GM21825 (cell line): ENCODE results near the gene AHSA1.

Experiments used
- ATAC-seq: cut with Tn5 transposase; IDR thresholded peaks from one replicate; pipeline ENCODE4 v1.9.1; 2021; ENCODE audit warnings: mild to moderate bottlenecking, moderate library complexity; ENCODE audit not compliant: unreplicated experiment

AHSA1 gene

DNA sequence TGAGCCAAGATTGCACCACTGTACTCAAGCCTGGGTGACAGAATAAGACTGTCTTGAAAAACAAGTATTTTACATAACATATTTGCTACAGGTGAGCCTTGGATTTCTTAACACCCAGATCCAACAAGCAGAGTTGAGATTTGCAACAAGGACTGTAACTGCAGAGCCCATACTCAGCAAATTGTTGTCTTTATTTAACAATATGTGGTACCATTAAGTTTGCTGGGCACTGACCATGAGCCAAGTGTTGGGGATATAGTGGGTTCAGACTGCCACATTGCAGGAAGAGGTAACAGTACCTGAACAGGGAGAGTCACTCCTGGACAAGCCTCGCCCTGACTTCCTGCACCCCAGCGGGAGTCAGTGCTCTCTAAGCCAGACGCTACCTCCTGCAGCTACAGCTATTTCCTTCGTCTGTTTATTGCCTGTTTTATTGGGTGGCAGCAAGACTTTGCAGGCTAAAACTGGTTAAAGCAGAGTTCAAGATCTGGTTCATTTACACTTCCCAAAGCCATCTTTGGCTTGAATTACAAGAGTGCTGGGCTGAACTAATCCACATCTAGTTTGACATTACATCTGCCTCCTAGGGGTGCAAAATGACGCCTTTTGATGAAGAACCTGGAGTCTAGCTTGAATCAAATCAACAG, 12.5 kb downstream of the AHSA1 start:
- no peak for ATAC-seq

DNA sequence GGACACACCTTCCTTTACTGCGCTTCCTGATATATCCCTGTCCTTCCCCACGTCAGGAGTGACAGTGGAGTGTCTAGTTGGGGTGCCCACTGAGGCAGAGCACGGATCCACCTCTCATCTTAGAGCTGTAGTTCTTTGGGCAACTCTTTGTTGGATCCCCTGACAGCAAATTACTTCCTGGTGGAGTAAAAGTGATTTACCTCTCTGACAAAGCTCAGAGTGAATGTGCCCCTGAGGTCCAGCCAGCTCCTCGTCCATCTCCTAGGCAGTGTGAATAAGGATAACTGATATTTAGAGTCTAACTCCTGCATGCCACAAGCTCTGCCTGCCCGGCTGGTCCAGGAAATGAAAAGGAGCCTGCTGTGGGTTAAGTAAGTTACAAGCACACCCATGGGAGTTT, 16.0 kb downstream of the AHSA1 start:
- ATAC-seq = no peak

DNA sequence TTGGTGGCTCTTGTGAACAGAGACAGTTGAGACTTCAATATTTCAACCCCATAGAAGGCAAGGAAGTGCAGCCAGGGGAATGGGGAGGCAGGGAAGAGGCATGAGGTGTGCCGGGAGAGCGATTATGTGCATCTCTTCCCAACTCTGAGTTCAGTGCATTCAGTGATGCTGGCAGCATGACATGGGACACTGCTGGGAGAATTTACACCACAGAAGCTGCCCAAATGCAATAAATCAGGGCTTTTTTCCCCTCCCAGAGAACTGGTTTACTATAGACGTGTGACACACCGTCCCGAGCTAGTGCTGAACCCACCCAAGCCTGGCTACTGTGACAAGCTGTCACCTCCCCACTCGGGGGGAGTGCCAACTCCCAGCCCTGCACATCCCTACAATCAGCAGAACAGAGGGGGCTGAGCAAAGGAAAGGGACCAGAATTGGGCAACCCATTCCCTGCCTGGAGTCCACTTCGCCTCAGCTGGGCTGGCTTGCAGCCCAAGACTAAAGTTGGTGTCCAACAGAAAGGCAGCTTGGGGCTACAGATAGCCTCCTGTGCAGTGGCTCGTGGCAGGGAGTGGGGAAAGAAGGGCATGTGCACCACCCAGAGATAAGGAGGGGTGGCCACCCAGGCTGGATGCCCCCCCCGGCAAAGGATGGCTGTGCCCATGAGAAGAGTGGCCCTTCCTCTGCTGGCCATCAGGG, 16.7 kb downstream of the AHSA1 start:
- ATAC-seq = no peak

DNA sequence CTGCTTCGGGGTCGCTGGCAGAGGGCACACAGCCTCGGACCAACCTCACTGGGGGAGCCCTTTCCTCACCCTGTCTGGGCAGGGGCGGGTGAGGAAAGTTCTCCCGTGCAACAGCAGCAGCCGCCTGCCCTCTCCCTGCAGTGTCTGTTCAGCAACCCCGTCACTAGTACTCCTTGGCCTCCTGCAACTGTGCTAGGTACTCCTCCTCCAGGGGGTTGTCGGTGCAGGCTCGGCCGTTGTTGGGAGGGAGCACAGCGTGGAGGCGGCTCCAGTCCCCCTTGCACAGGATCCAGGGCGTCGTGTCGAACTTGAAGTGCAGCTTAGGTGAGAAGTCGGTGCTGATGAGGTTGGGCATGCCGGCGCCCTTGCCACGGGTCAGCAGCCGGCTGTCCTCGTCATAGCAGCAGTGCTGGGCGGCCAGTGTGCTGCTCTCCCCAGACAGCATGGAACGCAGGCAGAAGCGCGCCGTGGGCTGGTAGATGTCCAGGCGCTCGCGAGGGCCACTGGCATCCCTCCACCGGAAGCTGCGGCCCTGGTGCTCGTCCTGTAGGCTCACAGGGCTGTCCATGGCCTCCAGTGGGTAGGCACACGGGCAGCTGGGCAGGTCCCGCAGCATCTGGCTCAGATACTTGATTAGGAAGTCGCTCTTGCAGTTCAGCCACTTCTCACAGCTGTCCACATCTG, 17.7 kb downstream of the AHSA1 start:
- no peak for ATAC-seq

DNA sequence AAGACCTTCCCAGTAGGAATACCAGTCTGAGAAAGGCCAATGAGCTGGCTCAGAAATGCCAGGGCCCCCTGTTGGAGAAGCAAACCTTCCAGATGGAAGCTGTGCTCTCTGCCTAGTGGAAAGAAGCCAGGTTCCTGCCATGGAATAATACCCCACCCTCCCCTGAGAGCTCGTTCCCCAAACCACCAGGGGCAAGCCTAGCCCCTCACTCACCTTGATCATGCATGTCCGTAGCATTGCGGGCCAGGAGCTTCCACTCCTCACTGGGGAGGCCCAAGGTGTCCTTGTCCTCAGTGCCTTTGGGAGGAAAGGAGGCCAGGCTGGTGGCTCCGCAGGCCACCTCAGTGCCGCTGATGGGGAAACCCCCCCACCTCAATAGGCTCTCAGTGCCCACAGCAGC, 20.1 kb downstream of the AHSA1 start:
- ATAC-seq = no peak

DNA sequence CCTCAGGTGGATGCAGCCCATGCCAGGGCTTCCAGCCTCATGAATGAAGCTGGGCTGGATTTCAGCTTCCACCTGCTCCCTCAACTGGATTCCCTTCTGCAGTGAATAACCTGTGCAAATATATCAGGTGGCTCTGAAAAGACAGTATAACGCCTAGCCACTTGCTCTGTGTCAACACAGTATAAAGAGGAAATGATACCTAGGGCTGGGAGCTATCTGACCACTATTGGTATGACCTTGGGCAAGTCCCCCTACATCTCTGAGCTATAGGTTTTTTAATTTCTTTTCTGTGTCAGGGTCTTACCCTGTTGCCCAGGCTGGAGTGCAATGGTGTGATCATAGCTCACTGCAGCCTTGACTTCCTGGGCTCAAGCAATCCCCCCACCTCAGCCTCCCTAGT, 20.9 kb downstream of the AHSA1 start:
- peak; percentile 85 for ATAC-seq

DNA sequence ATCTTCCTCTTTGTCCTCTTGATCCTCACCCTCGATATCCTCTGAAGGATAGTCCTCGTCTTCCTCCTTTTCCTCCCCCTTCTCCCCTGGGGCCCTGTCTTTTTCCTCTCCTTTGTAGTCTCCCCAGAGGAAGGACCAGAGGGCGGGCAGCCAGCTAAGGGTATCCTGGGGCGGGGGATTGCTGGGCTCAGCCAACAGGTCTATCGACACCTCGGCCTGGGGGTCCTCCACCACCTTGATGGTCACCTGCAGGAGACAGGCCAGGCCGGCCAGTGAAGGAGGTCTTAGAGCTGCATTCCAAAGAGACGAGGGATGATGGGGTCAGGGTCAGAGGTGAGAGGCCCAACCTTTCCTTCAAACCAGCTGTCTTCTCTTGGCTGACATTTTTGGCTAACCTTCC, 24.5 kb downstream of the AHSA1 start:
- ATAC-seq = no peak

DNA sequence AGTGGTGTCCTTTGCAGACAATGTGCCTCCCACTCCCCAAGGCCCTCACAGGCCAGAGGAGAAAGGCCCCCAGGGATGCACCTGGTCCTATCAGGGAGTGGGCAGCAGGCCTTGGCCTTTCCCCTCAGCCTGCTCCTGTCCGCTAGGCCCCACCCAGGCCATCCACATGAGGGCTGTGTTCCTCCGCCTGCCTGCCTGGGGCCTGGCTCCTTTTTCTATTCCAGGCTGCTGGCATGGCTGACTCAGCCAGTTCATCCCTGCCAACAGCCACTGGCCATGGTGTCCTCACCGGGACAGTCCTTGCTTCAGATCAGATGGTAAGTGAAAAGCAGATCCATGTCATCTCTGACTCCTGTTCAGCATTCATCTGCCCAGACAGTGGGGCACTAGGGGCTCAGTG, 27.4 kb downstream of the AHSA1 start:
- ATAC-seq = no peak

DNA sequence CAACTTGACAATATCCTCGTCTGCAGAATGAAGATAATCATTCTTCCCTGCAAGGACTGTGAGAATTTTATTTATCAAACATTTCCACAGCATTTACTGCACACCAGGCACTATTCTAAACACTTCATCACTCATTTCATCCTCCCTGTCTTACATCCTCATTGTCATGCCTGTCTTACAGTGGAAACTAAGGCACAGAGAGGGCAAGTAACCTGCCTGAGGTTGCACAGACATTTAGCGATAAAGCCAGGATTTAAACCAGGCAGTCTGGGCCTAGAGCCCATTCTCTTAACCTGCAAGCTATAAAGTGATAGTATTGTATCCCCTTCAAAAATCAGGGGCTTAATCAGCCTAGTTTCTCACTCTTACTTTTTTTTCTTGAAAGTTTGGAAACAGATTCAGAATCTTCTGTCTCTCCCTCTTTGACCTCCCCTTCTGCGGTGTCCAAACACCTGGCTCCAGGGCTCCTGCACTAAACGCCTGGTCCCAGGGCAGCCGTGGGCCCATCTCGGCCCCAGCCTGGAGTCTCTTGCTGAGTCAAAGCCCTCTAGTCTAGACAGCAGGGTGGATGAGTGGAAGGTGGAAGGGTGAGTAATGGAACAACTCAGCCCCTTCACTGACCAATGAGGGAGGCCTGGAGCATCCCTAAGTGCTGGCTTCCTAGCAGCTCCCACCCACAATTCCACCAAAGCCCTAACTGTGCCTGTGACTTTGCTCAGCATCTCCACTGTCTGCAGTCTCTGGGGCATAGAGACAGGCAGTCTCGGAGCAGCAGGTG, 28.2 kb downstream of the AHSA1 start:
- no peak for ATAC-seq

DNA sequence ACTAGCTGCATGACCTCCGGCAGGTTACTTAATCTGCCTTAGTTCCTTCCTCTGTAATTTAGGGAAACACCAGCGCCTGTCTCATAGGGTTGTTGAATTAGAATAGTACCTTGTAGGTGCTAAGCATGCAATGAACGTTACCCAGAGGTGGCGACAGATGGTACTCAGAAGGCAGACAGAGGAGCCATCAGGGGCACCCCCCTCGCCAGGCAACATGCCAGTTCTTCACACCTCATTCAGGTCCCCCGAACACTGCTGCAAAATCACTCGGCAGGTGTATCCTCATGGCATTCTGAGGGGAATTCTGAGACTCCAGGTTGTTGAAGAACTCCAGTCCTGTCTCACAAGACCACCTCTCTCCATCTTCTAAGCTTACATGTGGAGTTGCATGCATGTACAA, 30.7 kb downstream of the AHSA1 start:
- no peak for ATAC-seq

DNA sequence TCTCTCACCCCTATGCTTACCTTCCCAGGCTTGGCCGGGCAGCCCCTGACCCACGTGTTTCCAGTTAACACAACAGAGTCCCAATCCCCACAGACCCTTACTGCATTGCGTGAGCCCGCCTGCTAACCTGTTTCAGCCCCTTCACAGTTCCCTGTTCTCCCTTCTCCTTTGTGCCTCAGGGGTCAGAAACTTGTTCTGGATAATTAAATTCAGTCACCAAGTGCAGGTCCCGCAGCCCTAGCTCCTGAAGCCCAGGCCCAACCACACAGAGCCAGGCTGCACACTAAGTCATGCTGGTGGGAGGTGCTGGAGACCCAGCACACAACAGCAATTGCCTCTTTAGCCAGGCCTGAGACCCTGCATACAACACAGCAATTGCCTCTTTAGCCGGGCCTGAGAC, 31.1 kb downstream of the AHSA1 start:
- ATAC-seq = no peak

DNA sequence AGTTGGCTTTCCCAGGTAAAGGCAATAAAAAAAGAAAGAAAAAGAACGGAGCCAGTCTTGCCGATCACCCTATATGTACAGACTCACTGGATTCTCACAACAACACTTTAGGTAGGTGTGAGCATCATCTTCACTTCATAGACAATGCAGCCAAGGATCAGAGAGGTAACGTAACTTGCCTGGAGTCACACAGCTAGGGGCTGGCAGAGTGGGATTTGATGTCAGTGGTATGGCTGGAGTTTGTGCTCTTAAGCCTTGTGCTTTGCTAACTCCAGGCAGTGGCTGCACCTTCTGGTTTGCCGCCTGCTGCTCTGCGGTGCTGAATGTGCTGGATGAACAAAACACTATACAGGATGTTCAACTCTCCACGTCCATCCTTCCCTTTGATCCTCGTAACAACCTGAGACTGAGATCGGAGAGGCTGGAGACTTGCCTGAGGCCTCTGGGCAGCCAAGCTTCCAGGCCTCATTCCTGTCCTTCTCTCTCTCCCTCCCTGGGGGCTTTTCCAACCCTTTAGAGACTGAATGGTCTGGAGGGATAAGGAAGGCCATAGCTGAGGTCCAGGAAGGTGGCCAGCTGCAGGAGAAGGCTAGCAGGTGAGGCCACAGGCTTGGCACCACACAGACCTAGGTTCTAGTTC, 32.6 kb downstream of the AHSA1 start:
- ATAC-seq = no peak

DNA sequence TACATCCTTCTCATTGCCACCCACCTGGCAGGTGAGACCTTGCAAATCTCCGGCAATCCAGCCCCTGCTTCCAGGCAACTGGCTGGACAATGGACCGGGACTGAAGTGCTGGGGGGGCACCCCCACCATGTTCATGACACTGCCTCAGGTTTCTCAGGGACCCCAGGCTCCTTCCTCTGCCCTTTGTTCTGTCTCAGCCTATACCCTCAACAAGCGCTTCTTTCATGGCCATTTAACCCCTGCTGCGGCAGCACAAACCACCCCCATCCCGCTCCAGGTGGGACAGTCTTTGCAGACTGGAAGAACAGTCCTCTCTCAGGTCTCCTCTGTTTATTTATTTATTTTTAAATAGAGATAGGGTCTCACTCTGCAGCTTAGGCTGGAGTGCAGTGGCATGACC, 33.2 kb downstream of the AHSA1 start:
- no peak for ATAC-seq

DNA sequence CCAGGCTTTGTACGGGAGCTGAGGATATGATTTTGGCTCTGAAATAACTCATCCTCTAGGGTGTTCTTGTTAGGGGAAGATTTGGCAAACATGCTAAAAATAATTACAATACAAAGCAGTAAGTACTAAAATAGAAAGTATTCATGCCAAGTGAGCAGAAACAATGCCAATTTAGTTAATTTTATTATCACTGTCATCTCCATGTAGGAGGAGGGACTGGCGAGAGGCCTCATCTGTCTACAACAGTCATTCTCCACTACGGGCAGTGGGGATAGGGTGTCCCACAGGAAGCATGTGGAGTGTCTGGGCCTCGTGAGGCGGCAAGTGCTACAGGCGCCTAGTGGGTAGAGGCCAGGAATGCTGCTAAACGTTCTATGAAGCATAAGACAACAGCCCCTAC, 37.4 kb downstream of the AHSA1 start:
- ATAC-seq = no peak

DNA sequence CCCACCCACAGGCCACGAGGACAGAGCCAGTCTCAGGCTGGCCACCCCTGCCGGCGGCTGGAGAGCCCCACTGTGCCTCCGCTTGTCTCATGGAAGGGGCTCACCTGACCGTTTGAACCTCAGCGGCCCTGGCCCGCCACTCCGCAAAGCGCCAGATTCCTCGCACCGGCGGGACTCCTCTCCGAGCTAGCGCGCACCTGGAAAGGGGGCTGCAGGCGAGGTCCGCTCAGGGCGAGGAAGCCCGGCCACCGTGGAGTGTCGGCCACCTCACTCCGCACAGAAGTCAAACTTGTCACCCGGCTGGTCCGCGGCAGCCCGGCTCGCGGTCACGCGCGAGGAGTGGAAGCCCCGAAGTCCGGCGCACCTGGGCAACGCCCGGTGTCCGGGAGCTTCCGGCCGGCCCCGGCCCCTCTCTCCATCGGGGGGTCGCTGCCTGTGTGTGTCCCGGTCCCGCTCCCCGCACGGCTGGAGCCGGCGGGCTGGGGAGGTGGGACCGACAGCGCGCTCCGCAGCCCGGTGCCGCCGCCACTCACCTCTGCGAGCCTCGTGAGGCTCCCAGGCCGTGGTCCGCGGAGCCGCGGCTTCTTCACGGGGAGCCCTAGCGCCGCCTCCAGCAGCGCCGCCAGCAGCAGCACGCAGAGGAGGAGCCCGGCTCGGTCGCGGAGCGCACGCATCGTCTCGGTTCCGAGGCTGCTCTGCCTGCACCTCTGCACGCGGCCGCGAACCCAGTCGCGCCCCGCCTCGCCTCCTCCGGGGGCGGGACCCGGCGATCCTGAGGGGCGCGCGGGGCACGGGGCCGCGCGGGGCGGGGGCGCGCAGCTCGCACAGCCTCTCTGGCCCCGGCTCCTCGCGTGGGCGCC, 40.5 kb downstream of the AHSA1 start, which contains the start of gene ISM2:
Gene ISM2, minus strand, starts transcription at position 697 of the 860 bp plus-strand sequence. Its CDS starts 23 bp downstream, at position 674.
- peak; percentile 51 for ATAC-seq

DNA sequence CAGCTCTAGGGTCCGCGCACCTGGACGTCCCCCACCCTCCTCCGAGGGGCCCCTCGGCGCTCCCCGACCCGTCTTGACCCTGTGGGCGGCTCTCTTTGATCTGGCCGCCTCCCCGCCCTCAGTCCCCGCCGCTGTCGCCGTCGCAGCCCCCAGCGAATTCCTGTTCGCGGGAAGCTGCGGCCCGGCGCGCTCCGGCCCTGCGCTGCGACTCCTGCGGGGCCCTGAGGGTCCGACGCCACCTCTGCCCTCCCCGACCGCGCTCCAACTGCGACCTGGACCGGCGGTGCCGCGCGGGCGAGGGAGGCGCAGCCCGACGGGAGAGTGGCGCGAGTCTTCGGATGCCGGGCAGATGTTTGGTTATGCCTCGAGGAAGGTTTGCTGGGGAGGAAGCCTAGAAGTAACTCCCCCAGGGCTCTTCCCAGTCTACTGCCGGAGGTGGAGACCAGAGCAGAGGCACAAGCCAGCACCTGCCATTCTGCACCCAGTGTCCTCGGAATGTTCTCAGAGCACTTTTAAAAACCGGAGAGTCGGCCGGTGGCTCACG, 41.2 kb downstream of the AHSA1 start:
- ATAC-seq = peak; percentile 30

DNA sequence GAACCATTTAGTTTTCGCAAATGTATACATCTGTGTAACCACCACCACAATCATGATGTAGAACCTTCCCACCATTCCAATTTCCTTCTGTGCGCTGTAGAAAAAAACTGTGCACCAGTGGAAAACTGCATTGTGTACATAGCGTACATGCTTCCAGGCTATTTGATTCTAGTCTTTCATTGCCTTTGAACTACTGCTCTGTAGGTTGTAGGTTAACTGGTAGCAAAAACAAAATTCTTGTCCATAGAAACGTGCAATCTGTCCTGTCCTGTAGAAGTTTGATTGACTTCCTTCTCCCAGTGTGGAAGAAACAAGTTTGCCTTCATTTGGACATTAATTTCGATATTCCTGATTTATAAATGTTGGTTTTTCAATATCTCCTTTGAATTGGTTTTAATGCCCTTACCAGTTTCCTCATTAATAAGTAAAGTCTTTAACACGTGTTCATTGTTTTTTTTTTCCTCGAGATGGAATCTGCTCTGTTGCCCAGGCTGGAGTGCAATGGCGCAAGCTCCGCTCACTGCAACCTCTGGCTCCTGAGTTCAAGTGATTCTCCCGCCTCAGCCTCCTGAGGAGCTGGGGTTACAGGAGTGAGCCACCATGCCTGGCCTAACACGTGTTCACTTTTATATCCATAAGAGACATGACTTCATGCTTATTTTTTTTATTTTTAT, 44.4 kb downstream of the AHSA1 start:
- ATAC-seq = no peak

DNA sequence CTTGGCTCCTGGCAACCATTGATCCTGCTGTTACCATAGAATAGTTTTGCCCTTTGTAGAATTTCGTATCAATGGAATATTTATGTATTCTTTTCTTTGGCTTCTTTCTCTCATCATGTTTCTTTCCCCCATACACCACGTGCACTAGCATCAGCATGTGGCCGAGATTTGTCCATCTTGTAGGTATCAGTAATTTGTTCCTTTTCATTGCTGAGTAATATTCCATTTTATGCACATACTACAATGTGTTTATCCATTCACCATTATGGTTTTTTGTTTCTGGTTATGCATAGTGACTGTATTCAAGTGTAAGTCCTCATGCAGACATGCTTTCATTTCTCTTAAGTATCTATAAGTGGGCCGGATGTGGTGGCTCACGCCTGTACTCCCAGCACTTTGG, 45.2 kb downstream of the AHSA1 start:
- ATAC-seq = no peak

DNA sequence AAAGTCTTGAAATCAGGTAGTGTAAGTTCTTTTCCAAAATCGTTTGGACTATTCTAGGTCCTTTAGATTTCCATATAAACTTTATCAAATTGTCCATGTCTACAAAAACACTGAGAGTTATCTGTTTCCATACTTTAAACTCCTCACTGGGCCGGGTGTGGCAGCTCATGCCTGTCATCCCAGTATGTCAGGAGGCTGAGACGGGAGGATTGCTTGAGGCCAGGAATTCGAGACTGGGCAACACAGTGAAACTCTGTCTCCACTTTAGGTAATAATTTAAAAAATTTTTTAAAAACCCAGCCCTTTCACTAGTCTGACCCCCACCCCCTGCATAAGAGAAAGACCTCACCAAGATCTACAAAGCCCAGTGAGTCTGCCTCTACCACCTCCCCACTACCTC, 47.1 kb downstream of the AHSA1 start:
- no peak for ATAC-seq
